Dermis blood vessel endothelial cell (primary cell): Measurements from ENCODE around the gene EXOC4. TPM values are rescaled to one million over a fixed set of nuclear protein-coding genes. Genes with fewer than 3 reads are reported as not detected.
"Not testable (repeated sequence)": the region's sequence is repeated elsewhere in the genome, so short reads cannot be mapped to it uniquely, and the experiment has no call there.

Experiments used
- DNase-seq: peaks from one replicate; pipeline ENCODE4 v3.0.0; 2010
- total RNA-seq: library from RNA; depleted of rRNA; stranded (reverse); fragments of >200 nt; gene quantifications from 2 replicates; pipeline ENCODE4 v1.2.3, GENCODE V29; 2014

The EXOC4 gene
- total RNA-seq, 1 donor from 2014 or later = 112 TPM

DNA sequence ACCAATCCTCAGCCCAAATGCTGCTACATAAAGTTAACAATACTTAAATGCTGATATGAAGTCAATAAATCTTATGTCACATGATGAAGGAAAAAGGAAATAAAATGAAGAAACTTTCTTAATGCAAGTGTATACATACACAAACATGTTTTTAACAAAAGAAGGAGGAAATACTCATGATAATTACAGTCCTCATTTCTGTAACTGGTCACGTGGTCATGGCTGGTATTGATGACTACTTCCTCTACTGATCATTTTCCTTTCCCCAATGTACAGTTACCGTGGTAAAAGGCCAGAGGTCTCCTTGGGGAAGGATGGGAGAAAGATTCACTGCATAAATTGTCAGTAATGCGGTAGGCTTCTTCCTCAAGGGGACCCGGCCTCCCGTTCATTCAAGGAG lies 390.8 kb downstream of the EXOC4 start:
- DNase-seq = not testable (repeated sequence)

DNA sequence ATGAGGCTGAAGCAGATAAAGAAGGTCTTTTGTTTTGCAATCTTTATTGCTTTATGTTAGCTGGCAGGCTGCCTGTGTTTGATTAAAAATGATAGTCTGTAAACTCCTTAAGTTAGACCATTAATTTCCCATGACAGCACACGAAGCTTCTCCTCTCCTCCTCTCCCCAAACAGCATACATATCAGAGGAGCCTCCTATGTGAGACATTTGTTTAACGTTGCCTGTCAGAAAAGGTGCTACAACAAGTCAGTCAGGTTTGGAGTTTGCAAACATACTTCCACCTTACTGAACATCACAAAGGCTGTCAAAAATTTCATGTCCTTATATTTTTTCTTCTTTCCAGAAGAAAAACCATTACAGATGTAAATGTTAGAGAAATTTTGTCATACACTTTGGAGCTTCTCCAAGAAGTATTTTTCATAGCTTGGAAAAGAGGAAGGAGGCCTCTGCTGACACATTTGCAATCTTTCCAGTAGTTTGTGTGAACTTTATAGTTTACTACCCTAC lies 393.1 kb downstream of the EXOC4 start:
- no peak for DNase-seq

DNA sequence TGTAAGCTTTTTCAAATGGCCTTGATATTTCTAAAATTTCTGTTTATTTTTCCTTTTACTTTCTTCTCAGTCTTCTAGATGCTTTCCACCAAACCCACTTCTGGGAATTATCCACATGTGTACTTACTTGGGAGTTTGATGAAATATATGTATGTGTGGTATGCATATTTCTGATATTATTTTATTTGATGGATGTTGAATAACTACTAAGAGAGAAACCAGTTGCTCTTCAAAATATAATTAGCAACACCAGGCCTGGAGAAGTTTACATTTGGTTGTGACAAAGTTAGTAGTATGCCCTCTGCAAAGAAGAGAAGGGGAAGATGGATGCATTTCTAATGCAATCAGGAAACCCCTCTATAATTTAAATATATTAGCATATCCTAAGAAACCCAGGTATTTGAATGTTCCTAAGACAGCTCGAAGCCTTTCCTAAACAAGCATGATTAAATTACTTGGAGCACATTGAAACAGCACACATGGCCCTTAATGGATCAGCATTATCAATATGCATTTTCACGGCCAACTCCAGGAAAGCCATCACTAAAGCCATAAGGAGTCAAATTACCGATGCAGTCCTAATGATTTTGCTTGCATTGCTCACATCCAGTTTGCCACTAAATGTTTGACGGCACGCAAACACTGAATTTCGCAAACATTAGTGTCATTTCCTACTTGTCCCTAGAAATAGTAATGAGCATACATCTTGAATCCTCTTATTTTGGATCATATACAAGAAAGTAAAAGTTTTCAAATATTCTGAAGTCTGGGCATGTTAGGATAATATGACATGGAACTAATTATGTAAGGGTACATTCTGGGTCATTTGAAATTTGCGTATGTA lies 393.8 kb downstream of the EXOC4 start:
- no peak for DNase-seq

GRCh38 chr7:133649593-133649992 lies 396.7 kb downstream of the EXOC4 start:
- no peak for DNase-seq

DNA sequence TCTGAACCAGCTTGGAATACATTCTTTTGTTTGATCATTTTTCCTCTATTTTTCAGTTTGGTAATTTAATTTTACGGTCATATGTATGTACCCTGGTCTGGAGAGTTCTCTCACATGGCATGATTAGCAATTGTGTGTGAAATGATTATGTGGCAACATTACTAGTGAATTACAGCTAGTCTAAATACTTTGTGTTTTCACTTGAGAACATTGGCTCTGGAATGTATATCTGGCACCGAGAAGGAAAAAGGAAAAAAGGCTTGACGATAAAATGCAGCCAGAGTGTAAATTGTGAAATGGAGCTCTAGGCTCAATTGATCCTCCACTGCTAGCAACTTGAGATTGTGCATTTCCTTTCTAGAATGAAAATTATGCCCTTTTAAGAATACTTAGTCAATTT lies 397.2 kb downstream of the EXOC4 start:
- DNase-seq = no peak

DNA sequence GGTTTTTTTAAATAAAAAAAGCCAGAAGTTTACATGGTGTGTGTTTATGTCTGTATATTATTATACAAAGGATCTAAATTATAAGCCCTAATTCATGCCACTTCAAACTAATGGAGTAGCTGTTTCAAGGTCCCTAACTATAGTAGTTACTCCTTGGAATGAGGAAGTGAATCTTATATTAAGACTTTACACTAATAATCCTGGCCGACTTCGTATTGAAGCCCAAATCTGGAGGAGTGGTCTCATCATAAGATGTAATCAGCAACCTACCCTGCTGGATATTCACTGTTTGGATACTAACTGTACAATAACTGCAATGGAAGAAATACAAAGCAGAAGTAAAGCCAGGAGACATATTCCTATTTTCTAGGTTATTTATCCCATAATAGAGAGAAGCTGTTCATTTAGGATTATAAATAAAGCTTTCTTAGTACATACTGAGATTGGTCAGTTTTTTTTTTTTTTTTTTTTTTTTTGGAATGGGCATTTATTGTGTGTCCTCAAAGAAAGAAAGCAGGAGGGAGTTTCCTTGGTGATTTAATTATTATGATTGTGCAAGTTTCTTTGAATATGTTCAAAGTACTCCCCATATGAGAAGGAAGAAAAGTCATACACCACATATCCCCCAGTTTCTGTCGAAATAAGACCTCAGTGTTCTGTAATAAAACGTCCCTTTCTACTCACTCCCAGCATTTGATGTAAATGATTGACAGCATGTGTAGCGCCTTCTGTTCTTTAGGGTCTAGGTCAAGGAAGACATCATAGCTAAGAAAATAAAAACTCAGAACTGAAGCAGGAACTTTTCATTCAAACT lies 397.8 kb downstream of the EXOC4 start:
- no peak for DNase-seq

GRCh38 chr7:133652547-133652946 lies 399.7 kb downstream of the EXOC4 start:
- no peak for DNase-seq

- no peak for DNase-seq
Observed at GRCh38 chr7:133654547-133654946, 401.7 kb downstream of the EXOC4 start.

GRCh38 chr7:133662276-133662675 lies 409.4 kb downstream of the EXOC4 start:
- DNase-seq = no peak

DNA sequence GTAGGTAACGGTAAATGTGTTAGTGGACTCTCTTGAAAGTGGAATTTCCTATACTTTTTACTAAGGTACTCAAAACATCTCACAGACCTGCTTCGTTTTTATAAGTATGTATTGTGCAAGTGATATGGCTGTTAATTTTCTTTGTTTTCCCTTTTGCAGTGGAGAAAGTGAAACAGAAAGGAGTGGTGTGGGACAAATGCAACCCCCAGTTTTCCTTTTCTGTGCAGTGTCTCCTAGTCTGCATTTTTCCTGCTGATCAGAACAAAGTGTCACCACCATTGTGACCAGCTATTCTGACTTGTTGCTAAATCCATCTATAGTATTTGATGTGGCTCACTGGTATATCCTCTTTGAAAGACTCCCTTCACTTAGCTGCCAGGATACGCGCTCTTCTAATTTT lies 410.0 kb downstream of the EXOC4 start:
- DNase-seq = no peak

DNA sequence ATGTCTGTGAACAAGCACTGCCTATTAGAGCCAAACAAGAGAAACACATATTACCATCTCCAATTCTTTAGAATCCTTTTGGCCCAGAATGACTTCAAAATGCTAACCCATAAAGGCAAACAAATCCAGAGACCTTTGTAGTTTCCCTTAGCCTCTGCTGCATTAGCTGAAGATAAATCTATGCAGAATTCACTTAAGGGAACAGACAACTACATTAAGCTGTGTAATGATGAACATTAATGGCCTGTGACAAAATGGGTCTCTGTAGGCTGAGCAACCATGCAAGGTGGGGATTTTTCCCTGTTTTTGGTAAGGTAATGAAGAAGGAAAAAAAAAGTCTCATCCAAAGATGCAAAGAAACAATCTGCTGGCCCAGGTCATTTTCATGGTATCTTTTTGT lies 411.6 kb downstream of the EXOC4 start:
- no peak for DNase-seq

GRCh38 chr7:133668296-133669060 lies 415.6 kb downstream of the EXOC4 start:
- no peak for DNase-seq

DNA sequence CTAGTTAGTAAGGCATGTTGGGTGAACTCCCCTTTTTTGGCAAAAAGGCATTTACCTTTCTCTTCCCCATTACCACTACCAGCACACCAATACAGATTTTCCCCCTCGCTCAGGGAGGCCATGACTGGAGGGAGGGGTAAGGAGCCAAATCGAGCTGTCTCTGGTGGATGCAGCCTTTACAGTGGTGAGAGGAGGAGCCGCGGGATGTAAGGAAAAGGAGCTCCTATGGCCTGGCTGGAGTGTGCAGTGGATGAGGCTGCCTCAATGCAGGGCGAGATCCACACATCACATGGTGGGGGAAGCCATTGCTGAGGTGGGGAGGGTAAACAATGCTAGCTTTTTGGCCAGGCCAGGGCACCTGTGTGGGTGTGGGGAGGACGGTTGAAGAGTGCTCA lies 416.2 kb downstream of the EXOC4 start:
- no peak for DNase-seq

- no peak for DNase-seq
Observed at GRCh38 chr7:133670250-133670649, 417.4 kb downstream of the EXOC4 start.

GRCh38 chr7:133672866-133673265 lies 420.0 kb downstream of the EXOC4 start:
- no peak for DNase-seq

DNA sequence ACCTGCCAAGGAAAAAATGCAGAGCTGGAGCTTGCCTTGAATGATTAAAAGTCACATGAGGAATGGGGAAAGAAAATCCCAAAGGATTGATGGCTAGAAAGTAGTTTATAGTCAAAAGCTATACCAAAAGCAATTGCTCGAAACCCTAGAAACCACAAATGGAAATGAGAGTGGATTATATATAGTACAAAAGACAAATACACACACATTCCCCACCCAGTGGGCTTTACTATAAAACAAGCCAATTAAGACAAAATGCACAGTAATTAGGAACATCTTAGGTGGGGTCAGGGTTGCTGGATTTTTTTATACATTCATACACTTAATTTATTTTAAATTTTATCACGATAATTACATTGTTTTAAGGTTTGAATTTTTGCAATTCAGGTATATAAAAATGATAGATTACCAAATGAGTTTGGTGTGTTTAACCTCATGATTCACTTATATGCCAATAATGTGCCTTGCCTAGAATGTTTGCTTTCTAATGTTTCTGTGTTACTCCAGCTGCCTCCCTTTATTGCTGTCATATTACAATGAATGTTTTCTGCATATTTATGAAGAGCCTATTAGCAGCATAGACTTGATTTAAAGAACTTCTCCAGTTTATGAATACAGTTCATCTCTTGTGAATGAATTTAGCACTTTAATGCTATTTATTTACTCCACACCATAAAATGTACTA lies 421.3 kb downstream of the EXOC4 start:
- DNase-seq = no peak

DNA sequence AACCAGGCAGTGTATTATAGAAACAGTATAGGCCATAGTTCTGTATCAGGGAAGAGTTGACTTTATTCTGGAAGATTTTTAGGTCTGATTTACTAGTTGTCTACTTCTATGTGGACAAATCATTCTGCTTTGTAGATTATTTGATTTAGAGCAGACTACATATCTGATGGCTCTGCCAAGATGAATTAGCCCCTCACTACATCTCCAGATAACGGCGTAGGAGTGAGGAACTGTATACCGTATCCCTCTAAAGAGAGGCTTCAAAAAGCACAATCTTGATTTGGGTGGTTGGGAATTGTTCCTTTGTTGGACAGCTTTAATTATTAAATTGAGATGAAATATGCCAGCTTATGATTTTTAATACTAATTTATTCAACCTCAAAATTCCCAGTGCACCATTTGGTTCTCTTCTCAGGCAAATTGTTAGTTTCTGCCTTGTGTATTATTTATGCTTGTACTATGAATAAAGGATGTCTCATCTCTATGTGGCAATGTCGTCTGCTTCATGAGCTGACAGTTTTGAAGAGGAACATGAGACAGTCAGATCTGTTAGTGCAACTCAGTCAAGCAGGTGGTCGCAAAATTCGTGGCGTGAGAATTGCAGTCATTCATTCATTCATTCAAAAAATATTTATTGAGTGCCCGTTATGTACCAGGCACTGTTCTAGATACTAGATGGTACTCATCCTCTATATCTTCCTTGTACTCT lies 422.8 kb downstream of the EXOC4 start:
- DNase-seq = no peak

DNA sequence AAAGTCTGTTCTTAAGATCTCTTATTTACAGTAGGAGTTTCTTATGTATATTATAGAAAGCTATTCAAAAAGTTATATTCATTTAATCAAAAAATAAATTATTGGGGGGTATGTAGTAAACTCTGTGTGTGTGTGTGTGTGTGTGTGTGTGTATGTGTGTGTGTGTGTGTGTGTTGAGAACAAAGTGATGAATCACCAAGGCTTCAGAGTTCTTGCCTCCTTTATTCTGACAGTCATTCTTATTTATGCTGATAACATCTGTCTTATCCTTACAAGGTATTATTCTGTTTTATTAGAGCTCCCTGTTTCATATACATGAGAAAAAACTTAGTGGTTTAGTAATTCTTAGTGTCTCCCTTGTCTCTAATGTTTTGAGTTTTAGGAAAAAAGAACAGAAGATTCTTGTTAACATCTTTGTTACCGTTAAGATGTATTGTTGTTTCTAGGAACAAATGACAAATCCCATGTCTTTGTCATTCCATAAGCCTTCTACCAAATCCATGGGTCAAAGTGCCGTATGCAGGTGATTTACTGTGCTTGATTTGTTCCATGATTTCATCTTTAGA lies 424.0 kb downstream of the EXOC4 start:
- peak; percentile 35 for DNase-seq

- DNase-seq = no peak
Observed at GRCh38 chr7:133678137-133678814, 425.4 kb downstream of the EXOC4 start.

- no peak for DNase-seq
Observed at GRCh38 chr7:133679977-133680376, 427.1 kb downstream of the EXOC4 start.

DNA sequence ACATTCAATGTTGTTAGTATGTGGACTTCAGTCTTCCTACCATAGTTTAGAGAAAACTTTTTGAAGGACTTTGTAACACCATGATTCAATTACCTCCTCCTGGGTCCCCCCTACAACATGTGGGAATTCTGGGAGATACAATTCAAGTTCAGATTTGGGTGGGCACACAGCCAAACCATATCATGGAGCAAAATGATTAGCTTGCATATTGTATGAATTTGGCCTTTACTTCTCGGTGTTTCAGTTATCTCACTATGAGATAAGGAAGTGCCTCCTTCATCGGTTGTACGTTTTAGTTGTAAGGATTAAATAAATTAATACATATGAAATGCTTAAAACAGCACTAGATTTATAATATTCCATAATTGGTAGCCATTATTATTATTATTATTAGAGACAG lies 428.7 kb downstream of the EXOC4 start:
- DNase-seq = no peak
